GM23248 (cell line): ENCODE measurements around the gene BBS7. TPM values are rescaled to one million over a fixed set of nuclear protein-coding genes. Genes with fewer than 3 reads are reported as not detected.

Experiments used
- DNase-seq: peaks from one replicate; pipeline ENCODE4 v3.0.0-alpha.2; 2015
- H2AFZ ChIP-seq: fragments of 200-600 bp; sonication (generic); 2 replicates; pipeline ENCODE4 v1.6.1; 2016; ENCODE audit warnings: antibody characterized with exemption
- H3F3A ChIP-seq: fragments of 200-600 bp; sonication (generic); 2 replicates; pipeline ENCODE4 v1.6.1; 2016; ENCODE audit warnings: mild to moderate bottlenecking, antibody characterized with exemption, mixed run types; ENCODE audit not compliant: insufficient read depth
- H3K27ac ChIP-seq: fragments of 200-600 bp; sonication (generic); 2 replicates; pipeline ENCODE4 v1.5.1; 2016; ENCODE audit warnings: mild to moderate bottlenecking
- H3K27me3 ChIP-seq: fragments of 200-600 bp; sonication (generic); replicated peaks from 2 replicates; pipeline ENCODE4 v1.6.1; 2016; ENCODE audit warnings: mild to moderate bottlenecking; ENCODE audit not compliant: insufficient read depth
- H3K36me3 ChIP-seq: fragments of 200-600 bp; sonication (generic); 2 replicates; pipeline ENCODE4 v1.6.1; 2016; ENCODE audit warnings: low read depth, mild to moderate bottlenecking
- H3K4me1 ChIP-seq: fragments of 200-600 bp; sonication (generic); 2 replicates; pipeline ENCODE4 v1.6.1; 2016; ENCODE audit warnings: mild to moderate bottlenecking; ENCODE audit not compliant: insufficient read depth
- H3K4me2 ChIP-seq: fragments of 200-600 bp; sonication (generic); one replicate; pipeline ENCODE4 v1.6.1; 2016; ENCODE audit warnings: mild to moderate bottlenecking; ENCODE audit not compliant: unreplicated experiment
- H3K4me3 ChIP-seq: fragments of 200-600 bp; sonication (generic); 2 replicates; pipeline ENCODE4 v1.5.1; 2016; ENCODE audit warnings: mild to moderate bottlenecking
- H3K79me2 ChIP-seq: fragments of 200-600 bp; sonication (generic); 2 replicates; pipeline ENCODE4 v1.6.1; 2016; ENCODE audit warnings: mild to moderate bottlenecking; ENCODE audit not compliant: insufficient read depth
- H3K9ac ChIP-seq: fragments of 200-600 bp; sonication (generic); 2 replicates; pipeline ENCODE4 v1.6.1; 2016; ENCODE audit warnings: mild to moderate bottlenecking
- H3K9me2 ChIP-seq: fragments of 200-600 bp; sonication (generic); 2 replicates; pipeline ENCODE4 v1.6.1; 2016; ENCODE audit warnings: mixed run types, mild to moderate bottlenecking, moderate library complexity; ENCODE audit not compliant: insufficient read depth
- H3K9me3 ChIP-seq: fragments of 200-600 bp; sonication (generic); one replicate; pipeline ENCODE4 v1.6.1; 2017; ENCODE audit warnings: low read depth
- H4K20me1 ChIP-seq: fragments of 200-600 bp; sonication (generic); 2 replicates; pipeline ENCODE4 v1.6.0; 2016; ENCODE audit not compliant: insufficient read depth
- EZH2 ChIP-seq: fragments of 200-600 bp; sonication (generic); IDR thresholded peaks from 2 replicates; pipeline ENCODE4 v1.6.1; 2018; ENCODE audit warnings: antibody characterized with exemption, mild to moderate bottlenecking; ENCODE audit not compliant: insufficient read depth, poor library complexity, severe bottlenecking
- EZH2phosphoT487 ChIP-seq: fragments of 200-600 bp; sonication (generic); IDR thresholded peaks from 2 replicates; pipeline ENCODE4 v1.6.1; 2018; ENCODE audit warnings: antibody characterized with exemption, moderate library complexity, mild to moderate bottlenecking, low read depth; ENCODE audit not compliant: insufficient read depth
- WGBS, 2 experiments: methylation state at CpG; one replicate each; pipeline ENCODE4 v1.1.6; 2015 to 2017; ENCODE audit warnings: low lambda C conversion rate in 2 of 2, low coverage in 1 of 2; ENCODE audit errors: missing lambda C conversion rate in 2 of 2; 5-methylcytosine and 5-hydroxymethylcytosine counted together
- in situ Hi-C: fragments of 300-500 bp; cut with MboI; formaldehyde crosslinking; loops from 2 replicates; pipeline ENCODE4 v1.15.0; 2020
- polyA plus RNA-seq: library from polyadenylated mRNA; unstranded; fragments of >200 nt; fragmentation: Nextera tagmentation; extraction: Ambion mirVana; gene quantifications from 2 replicates; pipeline ENCODE4 v1.2.1, GENCODE V29; 2016
- total RNA-seq: library from RNA; depleted of rRNA; stranded (reverse); fragments of >200 nt; shearing (Covaris generic); gene quantifications from 2 replicates; pipeline ENCODE4 v1.2.3, GENCODE V29; 2014

Gene BBS7
- total and polyA plus RNA-seq, 2 experiments from 2014 or later, result 24.5 to 28.7 TPM

DNA sequence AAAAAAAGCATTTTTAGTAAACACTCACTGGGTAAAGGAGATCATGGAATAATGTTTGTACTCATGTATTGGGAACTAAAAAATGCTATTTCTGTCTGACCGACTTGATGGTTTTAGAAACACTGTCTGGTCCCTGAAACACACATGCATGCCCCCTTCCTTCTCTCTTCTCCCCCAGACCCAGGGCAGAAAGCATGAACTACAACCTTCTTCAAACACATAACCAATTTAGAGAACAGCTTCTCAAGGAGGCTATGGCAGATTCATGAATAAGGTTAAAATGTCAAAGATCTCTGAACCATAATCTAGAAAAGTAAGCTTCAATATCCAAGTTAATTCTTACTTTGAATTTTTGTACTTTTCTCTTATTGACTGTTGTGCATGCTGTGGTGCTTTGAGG is 52.6 kb downstream of the BBS7 start:
- H4K20me1 ChIP-seq, result no peaks in the 10 kb centered on the region
- no peak for TF ChIP-seq EZH2phosphoT487
- TF ChIP-seq EZH2, result no peak
- H3K36me3 ChIP-seq, result peaks cover 60% of the 10 kb centered on the region
- no peak overlapping the region for H3K4me3 ChIP-seq
- peaks cover 83% of the 10 kb centered on the region for H3K79me2 ChIP-seq
- H3K9me2 ChIP-seq, result no peaks in the 10 kb centered on the region
- in situ Hi-C loops, result no loop called here
- peak overlapping the region; percentile 1; the same call in 1 of the 2 replicates for H3K27ac ChIP-seq
- DNase-seq, result no peak
- H3K4me2 ChIP-seq, result no peak overlapping the region
- H3K9me3 ChIP-seq, result no peaks in the 10 kb centered on the region
- peaks cover 62% of the 10 kb centered on the region for H3F3A ChIP-seq
- WGBS, 2 experiments, result 50 to 59% methylated on average over 1 of the region's 1 CpG
- H3K4me1 ChIP-seq, result peaks cover 51% of the 10 kb centered on the region
- no peak overlapping the region for H2AFZ ChIP-seq
- H3K27me3 ChIP-seq, result no peaks in the 10 kb centered on the region
- H3K9ac ChIP-seq, result no peak overlapping the region

DNA sequence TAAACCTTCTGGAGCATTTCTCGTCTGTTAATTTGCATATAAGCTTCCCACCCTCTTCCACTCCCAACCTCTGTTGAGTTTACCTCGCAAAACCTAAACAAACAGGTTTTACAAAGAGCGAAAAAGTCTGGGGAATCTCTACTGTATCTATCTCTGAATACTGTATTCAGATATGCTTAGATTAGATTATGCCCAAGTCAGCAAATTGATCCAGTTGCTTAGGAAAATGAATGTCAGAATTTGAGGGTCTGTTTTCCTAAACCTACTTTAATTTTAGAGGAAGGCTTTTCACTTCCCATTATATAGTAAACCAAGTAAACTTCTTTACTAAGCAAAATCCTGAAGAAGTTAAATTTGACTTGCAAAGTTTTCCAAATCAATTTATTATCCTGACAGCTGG is 53.3 kb downstream of the BBS7 start:
- peaks cover 44% of the 10 kb centered on the region for H3K4me1 ChIP-seq
- H3F3A ChIP-seq, result peaks cover 67% of the 10 kb centered on the region
- no peak overlapping the region for H3K4me3 ChIP-seq
- no peak overlapping the region for H2AFZ ChIP-seq
- TF ChIP-seq EZH2phosphoT487 (no peak), EZH2 (no peak)
- no peak overlapping the region for H3K4me2 ChIP-seq
- WGBS, 2 experiments, result 97 to 100% methylated on average over 3 of the region's 3 CpGs
- H3K79me2 ChIP-seq, result peaks cover 82% of the 10 kb centered on the region
- in situ Hi-C loops, result no loop called here
- peaks cover 66% of the 10 kb centered on the region for H3K36me3 ChIP-seq
- H3K9ac ChIP-seq, result no peak overlapping the region
- H3K27ac ChIP-seq, result no peak overlapping the region
- H3K9me3 ChIP-seq, result no peaks in the 10 kb centered on the region
- H3K9me2 ChIP-seq, result no peaks in the 10 kb centered on the region
- no peaks in the 10 kb centered on the region for H4K20me1 ChIP-seq
- DNase-seq, result no peak
- no peaks in the 10 kb centered on the region for H3K27me3 ChIP-seq

DNA sequence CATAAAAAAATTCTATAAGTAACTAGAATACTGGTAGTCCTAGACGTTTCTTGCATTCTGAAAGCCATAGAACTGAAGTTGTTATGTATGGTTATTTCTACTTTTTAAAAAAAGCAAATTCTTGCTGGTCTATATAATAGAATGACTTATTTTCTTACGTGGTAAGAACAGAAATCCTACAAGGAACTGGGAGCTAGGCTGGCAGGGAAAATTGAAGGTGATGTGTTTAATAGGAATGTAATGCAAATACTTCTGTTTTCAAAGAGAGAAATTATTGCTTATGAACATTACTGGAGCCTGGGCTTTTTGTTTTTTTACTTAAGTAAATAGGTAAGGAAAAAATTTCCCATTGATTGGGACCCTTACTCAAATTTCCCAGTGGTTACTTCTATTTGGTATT is 55.5 kb downstream of the BBS7 start:
- Histone ChIP-seq H3K9me2 (no peaks in the 10 kb centered on the region), H3K27ac (0 out of 2 replicates have a peak overlapping the region, but pooled peaks have one; percentile 18), H4K20me1 (no peaks in the 10 kb centered on the region), H3K4me3 (no peak overlapping the region; the same call in 1 of the 2 replicates), H3K4me1 (peaks cover 27% of the 10 kb centered on the region), H3K4me2 (no peak overlapping the region), H3K9me3 (no peaks in the 10 kb centered on the region), H2AFZ (no peak overlapping the region), H3F3A (peaks cover 74% of the 10 kb centered on the region), H3K36me3 (peaks cover 77% of the 10 kb centered on the region), H3K79me2 (peaks cover 61% of the 10 kb centered on the region), H3K9ac (no peak overlapping the region), H3K27me3 (no peaks in the 10 kb centered on the region)
- DNase-seq, result peak; percentile 45
- in situ Hi-C loops, result no loop called here
- 65 to 72% methylated on average over 2 of the region's 2 CpGs for WGBS, 2 experiments
- TF ChIP-seq EZH2phosphoT487 (no peak), EZH2 (no peak)

DNA sequence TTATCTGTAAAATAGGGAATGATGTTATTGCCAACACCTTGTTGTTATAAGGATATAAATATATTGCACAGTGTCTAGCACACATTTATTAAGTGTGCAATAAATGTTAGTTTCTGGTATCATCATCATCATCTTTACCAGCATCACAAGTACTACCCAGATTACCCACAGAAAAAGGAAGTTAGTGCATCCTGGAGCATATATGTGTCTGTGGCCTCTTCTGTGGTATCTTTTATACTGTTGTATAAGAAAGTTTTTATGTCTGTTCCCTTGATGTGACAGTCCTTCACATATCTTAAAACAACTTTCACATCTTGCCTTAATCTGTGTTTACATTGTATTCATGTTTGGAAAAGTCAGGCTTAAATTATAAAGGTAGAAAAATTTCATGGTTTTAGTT is 59.2 kb downstream of the BBS7 start:
- no peak for TF ChIP-seq EZH2
- no peak for TF ChIP-seq EZH2phosphoT487
- Histone ChIP-seq H3K4me2 (no peak overlapping the region), H2AFZ (no peak overlapping the region), H3F3A (peaks cover 39% of the 10 kb centered on the region), H3K9me3 (no peaks in the 10 kb centered on the region), H3K4me3 (no peak overlapping the region), H3K9me2 (no peaks in the 10 kb centered on the region), H3K27me3 (no peaks in the 10 kb centered on the region), H3K36me3 (peaks cover 81% of the 10 kb centered on the region), H3K79me2 (peaks cover 43% of the 10 kb centered on the region), H3K9ac (no peak overlapping the region), H3K4me1 (peaks cover 15% of the 10 kb centered on the region), H3K27ac (no peak overlapping the region), H4K20me1 (no peaks in the 10 kb centered on the region)
- DNase-seq, result no peak
- in situ Hi-C loops, result no loop called here

DNA sequence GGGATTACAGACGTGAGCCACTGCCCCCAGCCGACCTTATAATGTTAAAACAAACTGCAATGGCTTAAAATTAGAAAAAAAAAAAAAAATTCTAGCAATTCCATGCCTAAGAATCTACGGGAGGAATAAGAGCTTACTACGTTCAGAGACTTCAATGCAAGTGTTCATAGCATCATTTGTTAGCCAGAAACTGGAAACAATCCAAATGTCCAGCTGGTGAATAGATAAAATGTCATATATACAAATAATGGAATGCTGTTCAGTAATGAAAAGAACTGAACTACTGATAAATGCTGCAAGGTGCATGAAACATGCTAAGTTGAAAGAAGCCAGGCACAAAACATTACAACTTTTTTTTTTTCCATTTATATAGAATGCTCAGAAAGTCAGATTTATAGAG is 63.9 kb downstream of the BBS7 start:
- peaks cover 81% of the 10 kb centered on the region for H3K36me3 ChIP-seq
- peaks cover 13% of the 10 kb centered on the region for H3K4me1 ChIP-seq
- no peak overlapping the region for H3K4me3 ChIP-seq
- H3K27ac ChIP-seq, result no peak overlapping the region
- no peaks in the 10 kb centered on the region for H3K9me2 ChIP-seq
- in situ Hi-C loops, result no loop called here
- 73 to 87% methylated on average over 4 of the region's 4 CpGs for WGBS, 2 experiments
- H3F3A ChIP-seq, result peaks cover 10% of the 10 kb centered on the region; the same call in 1 of the 2 replicates
- no peak for DNase-seq
- H3K79me2 ChIP-seq, result peaks cover 54% of the 10 kb centered on the region
- H4K20me1 ChIP-seq, result no peaks in the 10 kb centered on the region
- no peaks in the 10 kb centered on the region for H3K27me3 ChIP-seq
- H3K4me2 ChIP-seq, result no peak overlapping the region
- H3K9me3 ChIP-seq, result no peaks in the 10 kb centered on the region
- TF ChIP-seq EZH2 (no peak), EZH2phosphoT487 (no peak)
- H3K9ac ChIP-seq, result no peak overlapping the region
- H2AFZ ChIP-seq, result no peak overlapping the region
